ENCODE data around the gene ODF2.
"Not testable (repeated sequence)": the region's sequence is repeated elsewhere in the genome, so short reads cannot be mapped to it uniquely, and the experiment has no call there.

ODF2 gene

GRCh38 chr9:128424268-128424780, 31.5 kb upstream of the ODF2 start:
- DNase-seq: no peak

GRCh38 chr9:128428644-128429512, 26.9 kb upstream of the ODF2 start:
- DNase-seq: no peak

- DNase-seq: peak; percentile 66
Observed at GRCh38 chr9:128429513-128430086, 26.2 kb upstream of the ODF2 start.

GRCh38 chr9:128431207-128431606, 24.6 kb upstream of the ODF2 start:
- DNase-seq: no peak

- no peak for DNase-seq
Observed at GRCh38 chr9:128434340-128434739, 21.5 kb upstream of the ODF2 start.

GRCh38 chr9:128435611-128436010, 20.2 kb upstream of the ODF2 start:
- no peak for DNase-seq

- DNase-seq: peak; percentile 66
Observed at GRCh38 chr9:128438343-128439109, 17.3 kb upstream of the ODF2 start.

GRCh38 chr9:128439273-128439672, 16.5 kb upstream of the ODF2 start:
- no peak for DNase-seq

GRCh38 chr9:128442150-128442549, 13.7 kb upstream of the ODF2 start:
- DNase-seq: no peak

GRCh38 chr9:128446505-128446904, 9.3 kb upstream of the ODF2 start:
- DNase-seq: not testable (repeated sequence)

- DNase-seq: no peak
Observed at GRCh38 chr9:128448746-128449145, 7.1 kb upstream of the ODF2 start.

- no peak for DNase-seq
Observed at GRCh38 chr9:128454991-128455390, 815 bp upstream of the ODF2 start.

- DNase-seq: peak; percentile 24
Observed at GRCh38 chr9:128456613-128457061, 831 bp downstream of the ODF2 start.

- no peak for DNase-seq
Observed at GRCh38 chr9:128457207-128457606, 1.4 kb downstream of the ODF2 start.

GRCh38 chr9:128459011-128459410, 3.2 kb downstream of the ODF2 start:
- DNase-seq: no peak

- no peak for DNase-seq
Observed at GRCh38 chr9:128469070-128469469, 13.3 kb downstream of the ODF2 start.

- DNase-seq: no peak
Observed at GRCh38 chr9:128470560-128470959, 14.8 kb downstream of the ODF2 start.

- DNase-seq: no peak
Observed at GRCh38 chr9:128473104-128473503, 17.3 kb downstream of the ODF2 start.

GRCh38 chr9:128475867-128476266, 20.1 kb downstream of the ODF2 start:
- DNase-seq: no peak

GRCh38 chr9:128479262-128479661, 23.5 kb downstream of the ODF2 start:
- DNase-seq: no peak

GRCh38 chr9:128481561-128481960, 25.8 kb downstream of the ODF2 start:
- no peak for DNase-seq

GRCh38 chr9:128482186-128482585, 26.4 kb downstream of the ODF2 start:
- no peak for DNase-seq

GRCh38 chr9:128484686-128485413, 29.0 kb downstream of the ODF2 start:
- no peak for DNase-seq

Data from NCI-H1694 (cell line).